HUDEP-2 (cell line): ENCODE measurements around the gene FBXW12.

Source experiments
- DNase-seq, 76 experiments: peaks; one replicate each; lab custom pipeline; 2025; ENCODE audit not compliant: unreplicated experiment in 76 of 76; lab: John Stamatoyannopoulos, UW

FBXW12 gene

DNA sequence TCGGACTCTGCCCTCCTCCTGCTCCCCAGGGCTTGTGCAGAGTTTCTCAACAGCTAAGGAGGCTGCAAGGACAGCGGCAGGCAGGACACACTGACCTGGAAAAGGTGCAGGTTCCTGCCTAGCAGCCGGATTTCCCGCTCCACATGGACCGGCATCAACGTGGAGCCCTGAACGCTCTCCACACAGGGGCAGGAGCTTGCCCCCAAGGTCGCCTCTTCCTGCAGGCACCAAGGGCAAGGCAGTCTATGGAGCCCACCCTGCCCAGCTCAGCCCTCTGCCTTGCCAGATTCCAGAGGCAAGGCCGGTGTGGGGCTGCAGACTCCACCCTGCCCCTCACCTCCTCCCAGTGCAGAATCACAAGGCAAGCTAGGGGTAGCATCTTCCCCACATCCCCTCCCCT is 47.1 kb downstream of the FBXW12 start:
- DNase-seq: no peak

DNA sequence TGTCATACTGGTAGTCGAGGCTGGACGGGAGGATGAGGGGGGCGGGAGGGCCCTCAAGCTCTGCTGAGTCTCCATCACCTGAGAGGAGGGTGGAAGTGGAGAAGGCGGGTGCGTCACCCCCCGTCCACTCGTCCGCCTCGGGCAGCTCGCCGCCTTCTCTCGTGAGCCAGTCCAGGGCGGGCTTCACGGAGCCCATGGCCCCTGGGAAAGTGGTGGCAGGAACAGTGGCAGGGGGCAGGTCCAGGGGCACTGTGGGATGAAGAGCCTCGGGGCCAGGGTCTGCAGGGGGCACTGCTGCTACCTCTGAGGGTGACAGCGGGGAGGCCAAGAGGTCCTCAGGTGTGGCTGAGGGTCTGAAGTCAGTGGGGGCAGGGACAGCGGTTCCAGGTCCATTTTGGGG is 47.6 kb downstream of the FBXW12 start:
- DNase-seq: no peak

DNA sequence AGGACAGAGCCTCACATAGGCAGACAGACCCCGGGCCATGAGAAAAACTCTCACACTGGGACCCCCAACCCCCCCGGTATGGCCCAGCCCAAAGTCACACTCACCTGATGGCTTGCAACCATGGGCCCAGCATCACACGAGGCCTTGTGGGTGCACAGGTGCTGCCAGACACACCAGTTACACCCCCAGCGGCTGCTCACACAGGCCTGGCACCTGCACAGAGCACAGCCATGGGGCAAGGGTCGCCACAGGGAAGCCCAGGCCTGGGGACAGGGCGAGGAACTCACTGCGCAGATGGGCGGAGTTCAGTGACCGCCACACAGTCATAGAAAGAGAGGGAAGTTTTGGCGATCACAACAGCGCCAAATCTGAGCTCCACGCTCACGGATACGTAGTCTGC is 48.5 kb downstream of the FBXW12 start:
- DNase-seq: no peak

DNA sequence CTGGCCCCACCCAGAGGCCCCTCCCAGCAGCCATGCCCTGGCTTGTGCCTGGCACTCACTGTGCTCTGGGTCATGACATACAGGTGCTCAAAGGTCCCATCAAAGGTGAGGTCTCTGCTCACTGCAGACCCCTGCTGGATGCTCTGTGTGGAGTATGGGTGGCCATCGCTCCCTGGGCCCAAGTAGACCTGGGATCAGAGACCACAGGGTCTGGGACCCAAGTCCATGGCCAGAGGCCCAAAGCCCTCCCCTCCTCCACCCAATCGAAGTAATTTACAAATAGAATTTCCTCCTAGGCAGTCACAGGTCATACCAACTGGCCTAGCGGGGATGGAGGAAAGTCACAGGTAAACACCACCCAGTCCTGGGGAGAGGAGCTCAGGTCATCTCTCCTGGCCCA is 50.3 kb downstream of the FBXW12 start:
- no peak for DNase-seq

DNA sequence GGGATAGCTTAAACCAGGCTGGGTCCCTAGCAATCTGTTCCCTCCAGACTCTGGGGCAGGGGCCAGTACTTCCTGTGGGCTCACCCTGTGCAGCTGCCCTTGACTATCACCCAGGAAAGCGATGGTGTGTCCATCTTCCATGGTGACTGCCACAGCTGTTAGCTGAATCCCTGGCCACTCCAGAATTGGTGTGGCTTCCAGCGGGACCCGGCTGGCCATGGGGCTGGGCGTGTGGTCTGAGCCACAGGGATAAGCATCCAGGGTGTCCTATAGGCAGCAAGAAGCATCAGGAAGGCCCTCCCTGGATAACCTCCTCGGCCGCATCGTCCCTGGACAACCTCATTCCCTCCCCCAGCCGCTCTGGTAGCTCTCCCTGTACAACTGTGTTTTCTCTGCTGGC is 50.7 kb downstream of the FBXW12 start:
- DNase-seq: no peak

DNA sequence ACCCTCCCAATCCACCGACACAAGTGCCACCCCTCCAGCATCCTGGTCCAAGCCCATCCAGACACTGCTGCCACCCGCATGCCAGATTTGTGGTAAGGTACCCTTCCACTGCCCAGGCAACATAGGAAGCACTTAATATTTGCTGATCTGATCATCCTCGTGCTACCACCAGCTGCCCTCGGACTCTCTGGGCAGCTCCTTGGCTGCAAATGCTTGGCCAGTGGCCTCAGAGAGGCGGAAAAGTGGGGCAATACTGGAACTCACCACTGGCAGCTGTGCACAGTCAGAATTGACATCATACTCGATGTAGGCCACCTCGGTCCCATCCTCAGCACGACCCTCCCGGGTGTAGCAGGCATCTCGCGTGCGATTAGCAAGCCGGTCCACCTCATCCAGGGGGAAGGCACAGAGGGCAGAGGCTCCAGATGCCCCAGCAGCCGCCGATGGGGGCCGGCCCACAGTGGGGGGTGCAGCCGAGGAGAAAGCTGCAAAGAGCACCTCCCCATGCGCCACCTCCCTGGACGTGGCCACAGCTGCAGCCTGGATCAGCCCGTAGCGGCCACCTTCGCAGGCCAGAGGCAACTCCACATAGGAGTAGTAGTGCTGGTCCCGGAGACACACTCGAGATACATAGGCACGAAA is 51.3 kb downstream of the FBXW12 start:
- DNase-seq: no peak

DNA sequence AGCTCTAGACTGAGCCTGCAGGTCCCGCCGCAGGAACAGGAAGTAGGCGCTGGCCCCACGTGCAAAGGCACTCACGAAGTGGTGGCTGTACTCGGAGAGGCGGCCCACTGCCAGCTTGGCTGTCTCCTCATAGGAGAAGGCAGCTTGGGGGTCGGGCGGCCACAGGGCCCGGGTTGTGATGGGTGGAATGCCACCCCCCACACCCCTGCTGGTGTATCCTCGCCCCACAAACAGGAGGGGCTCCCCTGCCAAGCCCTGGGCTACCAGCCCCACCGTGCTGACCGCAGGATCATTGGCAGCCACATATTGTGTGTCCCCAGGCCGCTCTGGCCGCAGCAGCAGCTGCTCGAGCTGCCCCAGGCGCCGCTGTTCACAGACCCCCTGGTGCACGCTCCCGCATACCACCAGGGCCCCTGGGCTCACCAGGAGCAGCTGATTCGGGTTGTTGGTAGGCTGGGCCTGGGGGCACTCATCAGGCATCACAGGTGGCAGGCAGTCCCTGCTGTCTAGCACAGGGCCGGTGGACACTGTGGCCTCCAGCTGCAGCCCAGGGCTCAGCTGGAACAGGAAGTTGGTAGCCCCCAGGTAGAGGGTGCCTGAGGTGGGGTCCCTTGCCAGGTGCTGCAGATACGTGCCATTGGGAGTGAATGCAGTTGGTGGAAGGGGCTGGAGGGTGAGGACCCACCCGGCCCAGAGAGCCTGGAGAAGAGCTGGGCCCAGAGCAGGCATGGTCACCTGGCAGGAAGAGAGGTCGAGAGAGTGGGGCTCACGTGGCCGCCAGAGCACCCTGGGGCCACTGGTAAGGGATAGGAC is 52.1 kb downstream of the FBXW12 start:
- no peak for DNase-seq

DNA sequence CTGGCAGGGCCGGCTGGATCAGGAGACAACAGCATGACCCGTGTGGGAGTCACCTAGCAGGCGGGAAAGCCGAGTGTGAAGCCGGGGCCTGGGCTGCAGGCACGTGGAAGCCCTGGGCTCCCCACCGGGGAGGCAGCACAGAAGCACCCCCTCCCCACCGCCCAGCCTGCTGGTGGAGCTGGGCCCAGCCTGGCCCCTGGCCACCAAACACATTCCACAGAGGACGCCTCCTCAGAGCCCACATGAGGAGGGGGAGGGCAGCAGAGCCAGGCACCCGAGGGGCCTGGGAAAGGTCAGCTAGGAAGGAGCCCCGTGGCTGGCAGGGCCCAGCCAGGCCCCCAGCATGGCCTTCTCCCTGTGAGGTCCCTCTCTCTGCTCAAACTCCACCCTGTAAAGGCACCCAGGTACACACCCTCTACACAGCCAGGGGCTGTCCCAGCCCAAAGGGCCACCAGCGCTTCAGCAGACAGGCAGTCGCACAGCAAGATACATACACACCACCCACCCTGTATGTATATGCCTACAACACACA is 53.3 kb downstream of the FBXW12 start:
- DNase-seq: no peak

DNA sequence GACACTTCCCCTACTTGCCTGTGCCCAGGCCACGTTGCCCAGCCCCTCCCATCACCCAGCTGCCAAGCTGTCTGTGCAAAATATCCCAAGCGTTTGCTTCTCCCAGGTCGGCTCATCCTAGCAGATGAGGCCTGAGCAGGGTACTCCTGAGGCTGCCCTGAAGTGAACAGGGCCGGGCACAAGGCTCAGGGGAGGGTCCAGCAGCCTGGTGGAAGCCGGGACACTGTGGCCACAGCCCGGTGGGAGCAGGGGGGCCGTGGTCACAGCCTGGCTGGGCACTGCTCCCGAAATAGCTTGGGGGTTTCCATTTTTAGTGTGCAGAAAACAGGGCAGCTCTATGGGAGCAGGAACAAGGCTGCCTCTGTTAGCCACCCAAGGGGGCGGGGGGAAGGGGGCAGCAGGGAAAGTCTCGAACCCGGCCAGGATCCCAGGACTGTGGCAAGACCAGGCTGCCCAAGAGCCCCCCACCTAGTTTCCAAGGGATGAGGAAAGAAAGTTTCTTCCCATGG is 54.4 kb downstream of the FBXW12 start:
- DNase-seq: no peak

DNA sequence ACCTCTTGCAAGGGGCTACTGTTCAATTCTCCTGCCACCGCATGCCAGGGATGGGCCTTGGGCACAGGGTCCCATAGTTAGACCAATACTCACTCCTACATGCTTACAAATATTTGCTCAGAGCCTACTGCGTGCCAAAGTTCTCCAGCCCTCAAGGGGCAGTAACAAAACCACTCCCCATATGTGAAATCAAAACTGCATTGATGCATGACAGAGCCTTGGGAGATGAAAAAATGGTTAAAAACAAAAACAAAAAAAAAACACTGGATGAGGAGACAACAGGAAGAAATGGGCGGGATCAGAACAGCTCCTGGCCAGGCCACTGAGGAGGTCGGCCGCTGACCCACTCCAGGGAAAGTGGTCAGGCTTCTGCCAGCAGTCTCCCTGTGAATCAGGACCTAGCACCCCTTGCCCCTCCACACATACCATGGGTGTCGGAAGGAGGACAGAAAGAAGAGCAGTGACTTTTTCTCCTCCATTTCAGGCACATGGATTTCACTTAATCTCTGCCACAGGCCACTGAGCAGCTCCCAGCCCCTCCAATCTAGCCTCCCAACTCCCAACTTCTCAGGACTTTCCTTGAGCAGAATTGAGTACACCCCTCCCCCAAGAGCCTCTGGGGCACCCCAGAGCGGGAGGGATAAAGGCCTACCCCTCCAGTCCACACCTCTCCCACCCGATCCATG is 55.1 kb downstream of the FBXW12 start:
- DNase-seq: no peak

DNA sequence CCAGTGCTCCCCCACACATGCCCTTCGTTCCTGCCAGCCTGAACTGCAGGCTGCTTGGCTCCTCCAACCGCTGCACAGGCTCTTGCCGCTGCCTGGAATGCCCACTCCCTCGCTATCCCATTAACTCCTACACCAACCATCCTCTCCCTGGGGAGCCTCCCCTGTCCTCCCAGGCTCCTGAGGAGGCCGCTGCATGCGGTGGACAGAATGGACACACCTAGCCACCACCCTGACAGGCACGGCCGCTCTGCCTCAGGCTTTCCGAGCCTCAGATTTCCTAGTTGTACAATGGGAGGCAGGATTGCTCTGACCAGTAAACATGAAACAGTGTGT is 55.6 kb downstream of the FBXW12 start:
- no peak for DNase-seq

DNA sequence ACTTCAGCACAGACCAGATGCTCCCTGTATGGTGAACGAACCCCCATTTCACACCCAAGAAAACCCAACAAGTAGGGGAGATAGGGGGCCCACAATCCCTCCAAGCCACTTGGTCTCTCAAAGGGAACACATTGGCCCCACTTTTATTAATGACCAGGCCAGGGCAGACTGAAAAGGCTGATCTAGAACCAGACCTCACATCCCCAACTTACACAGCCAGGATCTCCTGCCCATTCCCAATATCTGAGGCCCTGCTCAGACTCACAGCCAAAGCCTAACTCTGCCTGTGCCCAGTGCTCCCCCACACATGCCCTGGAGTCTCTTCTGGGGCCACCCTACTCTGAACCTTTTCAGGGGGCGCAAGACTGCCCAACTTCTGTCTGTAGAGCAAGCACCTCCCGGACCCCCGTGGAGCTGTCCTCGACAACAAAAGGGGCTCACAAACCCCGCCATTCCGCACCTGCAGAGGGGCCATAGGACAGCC is 56.1 kb downstream of the FBXW12 start:
- no peak for DNase-seq

DNA sequence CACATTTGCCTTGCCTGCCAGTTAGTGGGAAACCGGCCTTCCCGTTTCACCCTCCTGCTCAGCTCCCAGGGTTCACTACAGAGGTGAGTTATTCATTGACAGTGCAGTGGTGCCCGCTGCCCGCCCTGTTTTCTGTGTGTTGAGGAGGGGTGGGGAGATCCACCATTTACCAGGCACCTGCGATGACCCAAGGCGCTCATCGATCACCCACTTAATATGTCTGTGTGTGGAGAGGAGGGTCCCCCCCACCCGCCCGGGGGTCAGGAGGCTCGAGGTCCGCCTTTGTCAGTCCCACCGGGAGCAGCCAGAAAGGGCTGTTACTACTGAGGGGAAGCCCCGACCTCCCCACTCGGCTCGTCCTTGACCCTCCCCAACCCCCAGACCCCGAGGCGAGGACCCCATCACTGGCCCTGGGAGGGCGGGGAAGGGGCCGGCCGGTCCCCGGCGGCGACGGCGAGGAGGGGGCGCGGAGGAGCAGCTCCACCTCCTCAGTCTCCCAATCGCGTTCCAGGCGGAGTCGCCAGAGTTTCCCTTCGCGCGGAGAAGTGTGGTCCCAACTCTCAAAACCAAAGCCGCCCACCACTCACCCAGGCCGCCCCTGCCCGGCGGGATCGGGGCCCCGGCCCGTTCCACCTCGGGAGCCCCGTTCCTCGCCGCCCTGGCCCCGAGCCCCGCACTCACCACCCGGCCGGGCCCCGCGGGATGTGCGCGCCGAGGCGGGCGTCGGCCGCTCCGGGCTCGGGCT is 56.7 kb downstream of the FBXW12 start:
- no peak for DNase-seq

DNA sequence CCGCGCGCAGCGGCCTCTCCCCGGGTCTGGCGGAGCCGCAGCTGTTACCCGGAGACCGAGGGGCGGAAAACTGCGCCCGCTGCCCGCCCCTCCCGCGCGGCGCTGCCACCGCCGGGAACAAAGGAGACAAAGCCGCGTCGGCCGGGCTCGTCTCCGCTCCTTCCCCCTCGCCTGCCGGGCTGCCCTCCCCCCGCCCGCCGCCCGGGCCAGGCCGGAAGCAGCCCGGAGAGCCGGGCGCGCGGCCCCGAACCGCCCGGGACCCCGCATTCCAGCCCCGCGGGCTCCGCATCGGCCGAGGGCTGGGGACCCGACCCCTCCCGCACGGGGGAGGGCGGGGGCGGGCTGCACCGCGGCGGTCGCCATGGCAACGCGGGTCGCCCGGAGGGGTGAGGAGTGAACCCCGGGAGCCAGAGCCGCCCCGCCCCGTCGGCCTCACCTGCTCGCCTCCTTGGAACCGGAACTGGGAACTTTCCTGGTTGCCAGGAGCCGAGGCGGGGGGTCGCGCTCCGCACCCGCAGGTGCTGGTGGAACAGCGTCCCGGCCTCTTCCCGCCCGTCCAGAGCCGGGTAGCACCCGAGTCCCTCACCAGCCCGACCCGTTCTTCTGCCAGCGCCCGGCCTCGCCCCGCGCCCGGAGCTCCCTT is 57.4 kb downstream of the FBXW12 start:
- peak in 4 of 76 experiments; percentile 9 to 25 (median 16) for DNase-seq

DNA sequence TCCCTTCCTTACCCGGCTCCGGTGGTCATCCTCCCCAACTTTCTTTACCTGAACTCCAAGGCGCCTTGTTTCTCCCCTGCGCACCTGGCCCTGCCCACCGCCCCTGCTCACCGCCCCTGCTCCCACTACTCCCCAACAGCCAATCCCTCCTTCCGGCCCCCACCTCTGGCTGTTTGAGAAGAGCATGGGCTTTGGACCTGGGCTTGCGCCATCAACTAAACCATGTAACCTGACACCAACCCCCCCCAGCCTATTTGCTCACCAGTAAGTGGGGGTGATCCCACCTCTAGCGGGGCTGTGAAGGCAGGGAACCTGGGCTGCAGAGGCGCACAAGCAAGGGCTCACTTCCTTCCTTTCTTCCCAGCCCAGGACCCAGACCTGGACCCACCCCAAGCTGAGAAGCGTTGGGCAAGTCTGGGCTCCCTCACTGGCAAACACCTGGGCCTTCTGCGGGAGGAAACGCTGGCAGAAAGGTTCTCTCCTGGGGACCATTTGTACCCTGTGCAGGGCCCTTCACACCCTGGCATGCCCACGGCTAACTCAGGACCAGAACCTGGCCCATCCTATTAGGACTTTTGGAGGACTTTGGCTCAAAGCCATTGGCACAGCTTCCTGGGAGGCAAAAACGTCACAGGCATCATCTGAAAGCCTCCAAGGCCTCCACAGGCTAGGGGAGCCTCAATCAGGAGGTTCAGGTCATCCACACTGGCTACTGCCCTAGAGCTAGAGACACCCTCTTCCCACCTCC is 58.1 kb downstream of the FBXW12 start, which contains the start of gene PLXNB1:
Gene PLXNB1 (minus strand): TSS at position 127 of the 748 bp plus-strand sequence. CDS start 5,475 bp downstream, outside the sequence.
- no peak for DNase-seq

DNA sequence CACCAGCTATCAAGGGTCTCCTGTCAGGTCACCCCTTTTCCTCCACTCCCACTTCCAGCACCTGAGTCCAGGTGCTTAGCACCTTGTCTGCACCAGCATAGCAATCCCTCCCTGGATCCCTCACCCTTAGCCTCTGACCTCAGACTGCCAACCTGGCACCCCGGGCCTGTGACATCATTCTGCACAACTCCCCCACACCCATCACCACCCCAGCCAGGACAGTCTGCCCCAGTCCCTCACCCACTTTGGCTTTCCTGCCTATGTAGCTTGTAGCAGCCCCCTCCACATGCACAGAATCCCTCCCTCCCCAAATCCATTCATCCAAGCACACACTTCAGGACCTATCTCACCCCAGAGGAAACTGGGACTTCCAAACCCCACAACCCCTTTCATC is 58.7 kb downstream of the FBXW12 start:
- DNase-seq: no peak

DNA sequence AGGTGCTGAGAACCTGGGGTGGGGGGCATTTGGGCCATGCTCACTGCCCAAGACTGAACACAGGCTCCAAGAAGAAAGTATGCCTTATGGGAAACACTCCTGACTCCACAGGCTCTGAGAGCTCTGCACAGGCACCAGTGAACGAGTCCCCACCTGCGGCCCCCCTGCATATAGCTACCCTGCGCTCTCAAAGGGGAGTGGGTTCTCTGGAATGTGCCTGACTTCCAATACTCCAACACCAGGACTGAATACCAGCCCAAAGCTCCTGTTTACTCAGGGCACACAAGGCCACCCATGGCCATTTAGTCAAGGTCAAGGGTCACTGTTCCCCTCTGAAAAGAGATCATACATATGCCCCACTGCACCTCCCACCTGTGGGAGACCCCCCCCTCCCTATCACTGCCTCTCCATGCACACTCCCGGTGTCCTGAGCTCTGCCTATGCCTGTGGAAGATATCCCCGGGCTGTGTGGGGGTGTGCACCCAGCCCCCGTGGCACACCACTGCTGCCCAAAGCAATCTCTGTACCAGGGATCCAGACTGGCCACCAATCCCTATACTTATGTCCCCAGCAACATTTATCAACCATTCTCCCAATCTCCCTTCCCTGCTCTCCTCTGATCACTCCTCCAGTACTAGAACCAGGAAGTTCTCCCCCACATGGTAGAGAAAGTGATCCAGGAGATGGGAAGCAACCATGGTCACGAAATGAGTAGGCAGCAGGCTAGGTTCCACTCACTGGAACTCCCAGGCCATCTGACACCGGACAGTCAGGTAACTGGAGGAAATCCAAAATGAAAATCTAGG is 59.4 kb downstream of the FBXW12 start:
- no peak for DNase-seq
